Measurements from ENCODE around the gene PRRG1. TPM values are rescaled to one million over a fixed set of nuclear protein-coding genes. Genes with fewer than 3 reads are reported as not detected.

The PRRG1 gene
- 7.8 and 11.5 TPM in 2 replicates for total RNA-seq

DNA sequence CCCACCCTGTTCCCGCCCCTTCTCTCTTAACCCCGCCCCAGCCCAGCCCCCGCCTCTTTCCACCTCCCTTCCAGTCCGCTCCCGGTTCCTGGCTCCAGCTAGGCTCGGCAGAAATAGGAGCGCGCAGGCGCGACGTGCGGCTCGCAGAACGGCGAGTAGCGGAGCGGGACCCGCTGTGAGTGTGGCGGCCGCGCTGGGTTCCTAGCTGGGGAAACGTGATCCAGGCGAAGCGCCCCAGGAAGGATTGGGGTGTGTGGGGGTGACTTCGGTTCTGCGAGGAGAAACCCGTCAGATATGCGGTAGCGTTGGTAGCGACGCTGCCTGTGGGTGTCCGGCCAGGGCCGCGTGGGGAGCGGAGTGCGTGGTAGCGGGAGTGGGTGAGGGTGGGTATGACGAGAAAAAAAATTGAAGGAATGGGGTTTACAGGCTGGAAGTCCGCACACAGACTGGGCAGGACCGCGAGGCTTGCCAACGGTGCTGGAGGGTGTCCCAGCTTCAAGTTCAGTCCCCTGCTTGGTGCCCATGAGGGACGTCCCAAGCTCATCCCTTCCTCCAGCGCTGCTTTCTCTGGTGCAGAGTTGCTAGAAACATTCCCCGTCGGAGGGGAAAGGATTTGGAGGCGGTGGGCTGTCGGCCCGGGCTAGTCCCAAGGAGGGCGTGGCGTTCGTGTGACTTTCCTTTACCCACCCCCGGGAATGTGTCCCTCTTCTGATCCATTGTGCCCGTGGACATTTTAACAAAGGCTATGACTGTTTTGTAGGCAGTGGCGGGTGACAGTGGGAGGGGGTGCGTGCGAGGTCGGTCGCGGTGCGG, at the start of gene PRRG1:
Gene PRRG1, plus strand, starts transcription at position 144 of the 813 bp plus-strand sequence. CDS start 56,886 bp downstream, outside the sequence.

Other genes starting within 250 kb of the PRRG1 start
- 0.13 and 0.16 TPM in 2 replicates for gene LANCL3, start 222.3 kb downstream of the PRRG1 start, total RNA-seq